Stimulated activated naive CD8-positive, alpha-beta T cell treated with anti-CD3 and anti-CD28 coated beads, Interleukin-15, Interleukin-2, amounts not matched to agents 100 U/mL and 50 U/mL, for 24 hours (primary cell): ENCODE data around the gene IL18BP.

Source experiments
- ATAC-seq: fragments of 150-1000 bp; cut with Tn5 transposase; one replicate; pipeline ENCODE4 v1.10.0; 2021
- DNase-seq: peaks from one replicate; pipeline ENCODE4 v3.0.0; 2021

IL18BP gene

DNA sequence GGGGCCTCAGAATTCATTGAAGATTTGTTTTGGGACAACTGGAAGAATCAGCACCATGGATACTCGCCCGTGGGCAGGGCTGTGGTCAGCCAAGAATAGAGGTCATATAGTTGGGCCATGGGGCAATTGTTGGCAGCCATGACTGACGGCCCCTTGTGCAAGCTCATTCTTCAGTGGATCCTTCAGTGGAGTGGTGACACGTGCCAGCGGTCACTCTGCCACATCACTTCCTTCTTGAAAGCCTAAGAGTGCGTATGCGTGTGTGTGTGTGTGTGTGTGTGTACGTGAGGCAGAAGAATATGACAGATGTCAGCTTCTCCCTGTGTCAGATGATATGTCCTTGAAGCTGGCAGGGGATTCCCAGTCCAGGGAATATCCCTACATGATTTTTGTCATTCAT, 1.8 kb upstream of the IL18BP start:
- DNase-seq (no peak), ATAC-seq (no peak)

DNA sequence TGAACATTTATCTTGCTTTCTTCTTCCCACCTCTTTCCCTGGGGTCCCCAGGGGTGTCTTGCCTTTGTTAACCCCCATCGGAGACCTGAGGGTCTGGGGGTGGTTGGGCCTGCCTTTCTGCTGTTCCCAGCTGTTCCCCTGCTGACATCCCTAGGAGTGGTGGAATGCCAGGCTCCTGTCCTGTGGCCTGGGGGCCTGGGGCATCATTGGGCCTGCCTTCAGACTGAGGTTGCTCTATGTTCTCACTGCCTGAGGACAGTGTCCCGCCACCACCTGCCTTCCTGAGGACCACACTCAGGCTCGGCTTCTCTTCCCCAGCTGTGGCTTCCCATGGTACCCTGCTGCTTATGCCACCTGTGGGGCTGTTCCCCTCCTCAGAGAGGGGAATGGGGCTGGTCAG, 1.1 kb upstream of the IL18BP start:
- ATAC-seq (no peak), DNase-seq (no peak)

DNA sequence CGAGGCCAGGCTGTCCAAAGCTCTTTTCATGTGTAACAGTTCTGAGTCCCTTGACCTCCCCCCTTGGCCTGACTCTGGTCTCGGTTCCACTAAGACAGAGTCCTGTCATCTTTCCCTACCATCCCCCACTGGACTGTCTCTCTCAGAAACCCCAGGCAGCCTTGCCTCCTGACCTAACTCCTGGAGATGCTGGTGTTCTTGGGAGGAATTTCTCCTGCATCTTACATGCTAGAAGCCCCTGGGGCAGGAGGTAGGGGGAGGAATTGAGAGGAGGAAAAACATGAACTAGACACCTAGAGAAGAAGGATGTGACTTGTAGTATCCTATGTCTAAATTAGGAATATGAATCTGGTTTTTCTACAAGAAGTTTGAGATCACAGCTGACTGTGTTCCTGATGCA, 648 bp upstream of the IL18BP start:
- DNase-seq, result no peak
- no peak for ATAC-seq

DNA sequence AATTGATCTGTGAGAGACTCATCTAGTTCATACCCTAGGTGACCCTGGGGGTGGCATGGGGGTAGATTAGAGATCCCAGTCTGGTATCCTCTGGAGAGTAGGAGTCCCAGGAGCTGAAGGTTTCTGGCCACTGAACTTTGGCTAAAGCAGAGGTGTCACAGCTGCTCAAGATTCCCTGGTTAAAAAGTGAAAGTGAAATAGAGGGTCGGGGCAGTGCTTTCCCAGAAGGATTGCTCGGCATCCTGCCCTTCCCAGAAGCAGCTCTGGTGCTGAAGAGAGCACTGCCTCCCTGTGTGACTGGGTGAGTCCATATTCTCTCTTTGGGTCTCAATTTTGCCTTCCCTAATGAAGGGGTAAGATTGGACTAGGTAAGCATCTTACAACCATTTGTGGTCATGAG, 653 bp downstream of the IL18BP start:
- ATAC-seq, result no peak
- no peak for DNase-seq

DNA sequence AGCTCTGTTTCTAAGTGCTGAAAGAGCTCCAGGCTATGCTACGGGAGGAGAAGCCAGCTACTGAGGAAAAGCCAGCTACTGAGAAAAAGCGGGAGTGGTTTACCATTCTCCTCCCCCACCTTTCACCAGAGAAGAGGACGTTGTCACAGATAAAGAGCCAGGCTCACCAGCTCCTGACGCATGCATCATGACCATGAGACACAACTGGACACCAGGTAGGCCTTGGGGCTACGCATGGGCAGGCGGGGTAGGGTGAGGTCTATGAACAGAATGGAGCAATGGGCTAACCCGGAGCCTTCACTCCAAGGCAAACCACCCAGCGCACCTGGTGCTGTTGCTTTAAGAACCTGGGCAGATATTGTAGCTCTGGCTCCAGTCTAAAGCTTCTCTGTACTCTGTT, 1.1 kb downstream of the IL18BP start:
- ATAC-seq (no peak), DNase-seq (no peak)

DNA sequence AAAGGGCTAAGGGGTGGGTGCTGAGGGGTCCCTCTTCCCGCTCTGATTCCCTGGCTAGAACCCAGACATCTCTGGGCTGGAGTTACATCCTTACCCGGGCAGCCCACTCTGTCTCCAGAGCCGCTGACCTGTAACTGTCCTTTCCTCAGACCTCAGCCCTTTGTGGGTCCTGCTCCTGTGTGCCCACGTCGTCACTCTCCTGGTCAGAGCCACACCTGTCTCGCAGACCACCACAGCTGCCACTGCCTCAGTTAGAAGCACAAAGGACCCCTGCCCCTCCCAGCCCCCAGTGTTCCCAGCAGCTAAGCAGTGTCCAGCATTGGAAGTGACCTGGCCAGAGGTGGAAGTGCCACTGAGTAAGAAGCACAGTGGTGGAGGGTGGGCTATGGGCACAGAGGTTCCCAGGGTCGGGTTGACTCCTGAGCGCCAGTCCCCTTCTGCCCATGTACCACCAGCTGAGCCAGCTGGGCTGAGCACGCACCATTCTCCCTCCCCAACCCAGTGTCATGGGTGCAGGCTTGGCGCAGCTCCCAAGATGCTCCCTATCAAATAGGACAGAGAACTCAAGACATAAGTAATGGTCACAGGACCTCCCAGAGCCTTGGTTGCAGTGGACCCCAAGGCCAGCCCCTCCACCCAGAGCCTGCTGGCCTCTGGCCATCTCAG, 1.6 kb downstream of the IL18BP start:
- DNase-seq (no peak), ATAC-seq (no peak)

DNA sequence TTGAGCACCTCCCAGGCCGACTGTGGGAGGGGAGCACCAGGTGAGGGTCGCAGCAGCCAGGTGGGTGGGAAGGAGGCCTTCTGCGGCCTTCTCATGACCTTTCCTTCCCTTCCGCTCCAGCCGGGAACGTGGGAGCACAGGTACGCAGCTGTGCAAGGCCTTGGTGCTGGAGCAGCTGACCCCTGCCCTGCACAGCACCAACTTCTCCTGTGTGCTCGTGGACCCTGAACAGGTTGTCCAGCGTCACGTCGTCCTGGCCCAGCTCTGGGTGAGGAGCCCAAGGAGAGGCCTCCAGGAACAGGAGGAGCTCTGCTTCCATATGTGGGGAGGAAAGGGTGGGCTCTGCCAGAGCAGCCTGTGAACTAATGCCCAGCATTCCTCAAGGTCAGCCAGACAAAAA, 2.6 kb downstream of the IL18BP start:
- no peak for ATAC-seq
- no peak for DNase-seq

DNA sequence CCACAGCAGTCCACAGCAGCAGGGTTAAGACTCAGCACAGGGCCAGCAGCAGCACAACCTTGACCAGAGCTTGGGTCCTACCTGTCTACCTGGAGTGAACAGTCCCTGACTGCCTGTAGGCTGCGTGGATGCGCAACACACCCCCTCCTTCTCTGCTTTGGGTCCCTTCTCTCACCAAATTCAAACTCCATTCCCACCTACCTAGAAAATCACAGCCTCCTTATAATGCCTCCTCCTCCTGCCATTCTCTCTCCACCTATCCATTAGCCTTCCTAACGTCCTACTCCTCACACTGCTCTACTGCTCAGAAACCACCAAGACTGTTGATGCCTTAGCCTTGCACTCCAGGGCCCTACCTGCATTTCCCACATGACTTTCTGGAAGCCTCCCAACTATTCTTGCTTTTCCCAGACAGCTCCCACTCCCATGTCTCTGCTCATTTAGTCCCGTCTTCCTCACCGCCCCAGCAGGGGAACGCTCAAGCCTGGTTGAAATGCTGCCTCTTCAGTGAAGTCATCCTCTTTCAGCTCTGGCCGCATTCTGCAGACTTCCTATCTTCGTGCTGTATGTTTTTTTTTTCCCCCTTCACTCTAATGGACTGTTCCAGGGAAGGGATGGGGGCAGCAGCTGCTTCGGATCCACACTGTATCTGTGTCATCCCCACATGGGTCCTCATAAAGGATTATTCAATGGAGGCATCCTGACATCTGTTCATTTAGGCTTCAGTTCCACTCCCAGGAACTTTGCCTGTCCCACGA, 3.3 kb downstream of the IL18BP start:
- DNase-seq (no peak), ATAC-seq (no peak)

DNA sequence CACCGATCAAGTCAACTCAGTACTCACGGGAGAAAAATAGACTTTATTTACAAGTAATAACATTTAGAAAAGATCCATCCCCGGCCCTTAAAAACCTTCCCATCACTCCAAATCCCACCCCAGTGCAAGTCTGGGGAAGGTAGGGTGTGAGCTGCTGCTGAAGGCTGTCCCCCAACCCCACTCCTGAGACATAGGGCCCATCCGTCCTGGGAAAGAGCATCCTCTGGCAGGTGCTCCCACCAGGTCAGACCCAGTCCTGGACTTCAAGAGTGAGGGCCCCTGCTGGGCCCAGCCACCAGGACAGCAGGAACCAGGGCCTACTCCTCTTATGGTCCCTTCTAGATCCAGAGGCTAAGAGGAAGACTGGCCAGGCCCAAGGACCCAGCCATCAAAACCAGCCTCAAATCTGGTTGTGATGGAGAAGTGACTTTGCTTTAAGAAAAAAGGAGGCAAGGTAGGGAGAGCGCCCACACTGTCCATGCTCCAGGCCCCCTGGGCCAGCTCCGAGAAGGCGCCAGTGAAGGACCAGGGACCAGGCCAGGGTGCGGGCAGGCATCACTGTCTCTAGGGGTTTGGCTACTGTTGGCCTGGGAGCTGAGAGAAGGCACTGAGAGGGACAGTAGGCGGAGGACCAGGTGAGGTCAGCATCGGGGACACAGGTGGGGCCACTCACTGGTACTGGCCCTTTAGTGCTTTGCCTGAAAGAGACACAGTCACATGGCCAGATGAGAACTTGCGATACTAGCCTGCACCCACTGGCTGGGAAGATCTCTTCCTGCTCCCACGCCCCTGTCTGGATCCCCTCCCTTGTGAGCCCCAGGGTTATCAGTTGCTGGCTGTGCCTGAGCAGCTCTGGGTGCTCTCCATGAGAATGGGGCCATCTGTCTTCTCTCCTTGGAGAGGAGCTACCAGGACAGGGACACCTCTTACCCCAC, 4.4 kb downstream of the IL18BP start:
- DNase-seq (no peak), ATAC-seq (no peak)

DNA sequence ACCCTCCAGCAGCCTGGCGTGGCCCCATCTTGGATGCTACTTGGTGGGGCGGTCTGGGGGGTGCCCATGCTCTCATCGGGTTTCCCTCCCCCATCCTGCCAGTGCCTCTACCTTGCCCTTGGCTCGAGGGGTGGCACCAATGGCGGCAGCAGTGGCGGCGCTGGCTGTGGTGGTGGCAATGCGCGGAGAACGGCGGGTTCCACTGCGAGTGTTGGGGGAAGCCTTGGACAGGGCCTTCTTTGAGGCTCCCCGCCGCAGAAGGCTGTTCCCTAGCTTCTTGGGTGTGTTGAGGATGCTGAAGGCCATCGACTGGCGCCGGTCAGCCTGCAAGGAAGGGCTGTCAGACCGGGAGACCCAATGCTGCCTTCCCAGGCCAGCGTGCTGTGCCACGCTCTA, 5.1 kb downstream of the IL18BP start:
- ATAC-seq (no peak), DNase-seq (no peak)

DNA sequence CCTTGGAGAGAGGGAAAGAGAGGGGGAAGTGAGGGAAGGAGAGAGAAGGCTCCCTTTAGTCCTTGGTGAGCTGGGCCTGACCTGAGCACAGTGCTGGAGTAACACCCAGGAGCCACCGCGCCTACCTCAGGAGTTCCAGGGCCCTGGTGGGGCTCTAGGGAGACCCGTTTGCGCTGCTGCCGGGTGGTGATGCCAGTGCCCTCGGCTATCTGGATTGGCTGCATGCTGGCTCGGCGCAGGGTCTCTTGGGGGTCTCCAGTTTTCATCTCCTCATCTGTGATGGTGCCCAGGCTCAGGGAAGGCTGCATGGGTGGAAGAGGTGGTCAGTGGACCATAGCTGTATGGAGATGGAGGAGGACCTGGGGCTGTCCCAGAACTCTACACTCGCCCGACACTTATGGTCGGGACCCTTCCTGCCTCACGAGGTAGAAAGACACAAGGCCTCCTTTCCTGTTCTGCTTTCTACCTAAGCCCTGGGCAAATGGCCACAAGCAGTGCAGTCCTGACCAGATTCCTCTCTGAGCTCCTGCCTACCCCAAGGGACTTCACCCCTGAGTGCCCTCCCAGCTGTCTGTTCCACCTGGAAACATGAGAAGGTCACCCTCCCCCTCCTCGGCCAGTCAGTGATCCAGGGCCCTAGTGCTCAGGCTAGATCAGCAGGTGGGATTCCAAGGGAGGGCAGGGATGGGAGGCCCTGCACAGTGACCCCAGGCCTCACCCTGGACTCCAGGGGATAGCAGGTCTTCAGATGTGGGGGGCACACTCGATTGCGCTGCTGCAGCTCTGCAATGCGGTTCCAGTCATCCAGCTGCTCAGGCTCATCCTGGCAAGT, 6.0 kb downstream of the IL18BP start:
- no peak for ATAC-seq
- DNase-seq, result no peak

DNA sequence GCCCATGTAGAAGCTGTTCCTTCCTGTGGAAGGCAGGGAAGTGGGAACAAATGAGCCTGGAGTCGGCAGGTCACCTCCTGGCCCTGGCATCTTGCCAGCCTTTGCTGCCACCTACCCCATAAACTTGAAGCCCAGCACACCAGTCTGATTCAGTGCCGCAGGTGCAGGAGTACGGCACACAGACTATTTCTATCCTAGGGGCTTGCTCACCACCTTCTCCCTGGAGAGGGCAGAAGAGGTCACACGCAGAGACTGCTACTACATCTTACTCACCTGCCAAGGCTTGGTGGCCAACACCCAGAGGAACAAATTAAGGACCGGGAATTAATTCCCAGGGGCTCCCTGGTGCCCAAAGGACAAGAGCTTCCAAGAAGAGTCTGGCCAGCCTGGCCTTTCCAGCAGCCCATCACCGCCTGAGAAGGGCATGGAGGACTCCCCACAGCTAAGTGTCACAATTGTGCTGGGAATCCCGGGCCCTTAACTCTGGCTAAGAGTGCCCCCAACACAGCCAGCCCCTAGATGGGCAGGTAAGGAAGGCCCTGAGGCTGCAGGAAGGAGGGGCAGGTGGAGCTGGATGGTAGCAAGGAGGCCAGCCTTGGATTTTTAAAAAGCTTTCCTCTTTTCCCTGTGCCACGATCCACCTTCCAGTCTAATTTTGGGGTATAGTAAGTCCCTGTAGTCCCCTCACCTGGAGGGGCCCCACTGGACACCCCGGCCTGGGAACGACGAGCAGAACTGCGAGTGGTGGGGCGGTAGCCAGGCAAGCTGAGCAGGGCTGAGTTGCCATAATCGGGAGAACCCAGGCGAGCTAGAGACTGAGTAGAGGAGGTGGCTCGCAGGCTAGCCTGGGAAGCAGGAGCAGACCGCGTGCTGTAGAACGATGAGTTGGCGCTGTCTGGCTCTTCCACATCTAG, 6.9 kb downstream of the IL18BP start:
- ATAC-seq (no peak), DNase-seq (no peak)

DNA sequence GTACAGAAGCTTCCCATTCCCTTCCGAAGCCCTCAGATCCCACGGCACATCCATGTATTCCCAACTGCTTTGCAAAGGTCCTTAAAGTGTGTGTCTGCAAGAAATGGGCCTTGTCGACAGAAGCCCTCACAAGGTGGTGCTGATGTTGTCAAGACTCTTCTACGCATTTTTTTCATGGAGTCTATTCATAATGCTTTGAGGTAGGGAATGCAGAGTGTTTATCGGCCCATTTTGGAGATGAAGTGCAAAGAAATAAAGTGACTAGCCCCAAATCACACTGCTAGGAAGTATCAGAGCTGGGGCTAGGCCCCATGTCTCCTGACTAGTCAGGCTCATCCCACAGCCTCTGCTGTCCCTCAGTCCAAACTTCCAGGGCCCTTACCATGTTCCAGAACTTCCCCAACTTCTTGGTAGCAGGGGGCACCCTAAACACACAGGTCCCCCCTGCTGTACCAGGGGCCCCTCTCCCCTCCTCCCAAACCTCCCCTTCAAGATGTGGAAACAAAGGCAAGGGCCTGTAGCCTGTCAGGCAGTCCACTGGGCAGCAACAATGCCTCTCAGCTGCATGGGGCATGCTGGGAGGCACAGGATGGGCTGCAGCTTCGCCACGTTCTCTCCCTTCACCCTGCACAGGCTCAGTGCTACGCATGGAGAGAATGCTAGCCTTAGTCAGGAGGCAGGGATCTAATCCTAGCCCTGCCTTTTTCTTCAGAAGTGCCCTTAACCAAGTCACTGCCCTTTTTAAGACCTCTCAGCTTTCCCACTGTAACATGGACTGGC, 7.8 kb downstream of the IL18BP start:
- no peak for DNase-seq
- no peak for ATAC-seq

DNA sequence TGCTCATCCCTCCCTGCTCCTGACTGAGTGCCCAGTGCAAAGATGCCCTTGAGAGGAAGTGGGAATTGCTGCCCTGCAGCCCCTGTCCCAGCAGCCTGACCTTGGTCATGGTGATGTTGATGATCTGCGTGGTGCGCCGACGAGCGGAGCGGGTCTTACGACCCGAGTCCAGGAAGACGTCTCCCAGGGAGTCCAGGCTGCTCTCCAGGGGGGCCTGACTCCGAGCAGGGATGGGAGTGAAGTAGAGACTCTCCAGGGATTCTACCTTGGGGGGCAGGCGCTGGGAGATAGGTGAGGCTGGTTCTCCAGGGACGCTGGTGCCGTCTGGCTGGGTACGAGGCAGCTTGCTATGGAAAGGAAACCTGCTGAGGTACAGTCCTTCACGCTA, 8.4 kb downstream of the IL18BP start:
- no peak for ATAC-seq
- DNase-seq, result no peak

DNA sequence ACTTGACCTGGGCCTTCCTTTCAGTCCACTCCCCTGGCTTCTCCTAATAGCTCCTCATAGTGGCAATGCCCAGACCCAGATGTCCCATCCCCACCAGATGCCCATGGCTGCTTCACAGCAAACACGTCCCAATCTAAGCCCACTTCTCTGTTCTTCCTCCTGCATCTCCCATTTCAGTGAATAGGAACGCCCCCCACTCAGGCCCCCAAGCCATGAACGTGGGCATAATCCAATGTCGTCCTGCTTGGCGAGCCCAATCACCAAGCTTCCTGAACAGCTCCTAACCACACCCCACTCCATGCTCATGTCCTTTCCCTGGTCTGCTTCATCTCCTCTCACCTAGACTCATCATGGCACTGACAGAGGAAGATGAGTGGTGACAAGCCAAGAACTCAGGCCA, 8.9 kb downstream of the IL18BP start:
- ATAC-seq (no peak), DNase-seq (no peak)

DNA sequence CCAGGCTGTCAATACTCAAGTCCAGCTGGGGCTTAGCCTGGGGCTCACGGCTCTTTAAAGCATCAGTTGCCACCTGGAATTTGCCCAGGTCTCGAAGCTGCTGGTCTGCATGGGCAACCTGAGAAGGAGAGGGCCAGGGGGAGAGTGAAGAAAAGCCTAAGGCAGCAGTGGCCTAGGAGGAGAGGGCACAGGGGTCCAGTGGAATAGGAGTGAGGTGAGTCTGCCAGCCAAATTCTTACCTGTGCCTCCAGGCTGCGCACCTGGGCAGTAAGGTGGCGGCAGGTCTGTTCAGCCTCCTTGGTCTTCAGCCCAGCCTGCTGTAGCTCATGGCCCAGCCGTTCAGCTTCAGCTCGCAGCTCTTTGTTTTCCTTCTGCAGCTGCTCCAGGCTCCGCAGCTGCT, 10.0 kb downstream of the IL18BP start:
- DNase-seq, result no peak
- no peak for ATAC-seq

DNA sequence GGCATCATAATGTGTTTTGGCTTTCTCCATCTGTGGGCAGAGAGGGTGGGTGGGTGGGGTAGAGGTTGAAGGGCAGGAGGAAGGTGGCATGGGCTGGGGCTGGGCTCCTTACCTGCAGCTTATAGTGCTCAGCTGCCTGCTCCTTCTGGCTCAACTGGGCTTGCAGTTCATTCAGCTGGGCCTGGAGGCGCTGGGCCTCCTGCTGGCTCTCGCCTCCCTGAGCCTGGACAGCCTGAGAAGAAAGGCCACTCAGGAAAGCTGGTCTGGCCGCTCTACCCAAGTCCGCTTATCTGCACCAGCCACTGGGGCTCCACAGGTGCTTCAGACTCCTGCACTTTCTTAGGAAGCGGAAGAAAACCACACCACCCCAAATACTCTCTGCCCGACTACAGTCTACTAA, 10.4 kb downstream of the IL18BP start:
- no peak for DNase-seq
- no peak for ATAC-seq

DNA sequence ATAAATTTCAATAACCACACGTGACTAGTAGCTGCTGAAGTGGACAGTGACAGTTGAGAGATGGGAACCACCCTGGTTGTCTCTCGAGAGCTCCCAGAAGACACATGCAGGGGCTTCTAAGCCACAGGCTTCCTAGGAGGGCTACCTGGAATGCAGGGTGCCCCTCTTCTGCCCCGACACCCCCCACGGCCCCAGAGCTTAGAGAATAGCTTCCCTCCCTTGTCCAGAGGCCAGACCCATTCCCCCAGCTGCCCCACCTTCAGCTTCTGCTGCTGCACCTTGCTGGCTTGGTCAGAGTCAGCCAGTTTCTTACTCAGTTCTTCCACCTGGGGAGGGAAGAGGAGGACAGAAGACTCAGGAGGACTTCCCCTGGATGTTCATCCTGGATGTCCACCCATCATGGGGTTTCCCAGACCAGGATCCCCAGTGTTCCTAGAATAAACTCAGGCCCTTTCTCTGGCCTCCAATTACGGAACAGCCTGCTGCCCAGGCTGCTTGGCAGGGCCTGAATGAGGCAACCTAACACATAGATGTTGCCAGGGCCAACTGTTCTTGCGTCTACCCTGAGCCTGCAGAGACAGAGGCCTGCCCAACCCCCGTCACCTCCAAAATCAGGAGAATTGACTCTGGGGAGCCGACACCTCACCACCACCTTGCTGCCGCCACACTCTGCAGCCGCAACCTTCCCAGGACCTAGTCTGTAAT, 12.0 kb downstream of the IL18BP start:
- ATAC-seq (no peak), DNase-seq (no peak)

DNA sequence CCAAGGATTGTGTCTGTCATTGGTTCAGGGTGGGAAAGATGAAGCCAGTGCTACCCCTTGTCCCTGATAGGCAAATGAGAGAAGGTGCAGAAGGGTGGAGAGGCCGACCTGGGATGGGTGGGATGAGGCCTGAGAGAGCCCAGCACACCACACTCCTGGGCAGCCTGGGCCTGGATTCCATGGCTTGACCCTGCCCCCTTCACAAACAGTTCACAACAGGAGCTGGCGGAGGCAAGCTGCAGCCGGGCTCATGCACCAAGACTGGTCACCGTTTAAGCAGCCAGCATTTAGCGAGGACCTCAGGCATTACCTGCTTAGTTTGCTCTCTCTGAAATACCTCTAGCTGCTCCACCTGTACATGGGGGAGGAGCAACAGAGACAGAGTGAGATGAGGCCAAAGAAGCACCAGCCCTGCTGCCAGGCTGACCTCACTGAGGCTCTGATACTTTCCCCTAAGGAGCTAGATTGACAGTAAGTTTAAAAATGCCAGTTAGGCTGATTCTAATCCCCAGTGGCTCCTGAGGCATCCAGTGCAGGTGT, 13.5 kb downstream of the IL18BP start:
- DNase-seq (no peak), ATAC-seq (no peak)
